Measurements from ENCODE around the gene RDH13. TPM values are rescaled to one million over a fixed set of nuclear protein-coding genes. Genes with fewer than 3 reads are reported as not detected.

The RDH13 gene
- total and polyA plus RNA-seq, 4 donors = 8.9 to 11.7 (median 9.5) TPM

DNA sequence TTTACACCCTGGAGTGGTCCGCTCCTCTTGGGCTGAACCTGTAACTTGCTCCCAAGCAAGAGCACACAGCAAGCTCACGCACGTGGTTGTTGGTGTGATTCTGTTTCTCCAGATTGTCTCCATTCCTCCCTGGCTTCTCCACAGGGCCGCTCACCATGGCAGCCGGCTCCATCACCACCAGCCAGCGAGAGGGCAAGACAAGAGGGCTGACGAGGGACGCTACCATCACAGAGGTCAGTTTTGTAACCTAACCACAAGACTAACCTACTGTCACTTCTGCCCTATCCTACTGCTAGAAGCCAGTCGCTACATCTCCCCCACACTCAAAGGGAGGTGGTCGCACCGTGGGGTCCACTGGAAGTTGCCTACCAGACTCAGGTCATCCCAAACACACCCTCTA lies 20.3 kb downstream of the RDH13 start:
- Histone ChIP-seq H3K9me3 (ENCODE audit: control insufficient read depth in 4 of 4, low read length in 3 of 4) (no peaks in the 10 kb centered on the region), H3K36me3 (ENCODE audit: control insufficient read depth in 4 of 4, insufficient read depth in 3 of 4, low read depth in 1 of 4, low read length in 3 of 4) (peaks cover 11 to 40% (median 20%) of the 10 kb centered on the region in 4 donors), H3K9ac (ENCODE audit: low read depth in 1 of 2, low read length in 2 of 2) (no peak overlapping the region), H3K27ac (ENCODE audit: low read depth in 1 of 2, low read length in 2 of 2) (no peak overlapping the region), H3K27me3 (ENCODE audit: control insufficient read depth in 4 of 4, insufficient read depth in 4 of 4, low read length in 3 of 4) (no peaks in the 10 kb centered on the region), H3K4me1 (ENCODE audit: control insufficient read depth in 4 of 4, insufficient read depth in 4 of 4, low read length in 3 of 4) (no peaks in the 10 kb centered on the region), H3K4me3 (ENCODE audit: low read depth in 1 of 3, low read length in 3 of 3) (no peak overlapping the region)
- WGBS = 83% methylated on average over 11 of the region's 11 CpGs
- TF ChIP-seq GABPA (IDR thresholded peaks at IDR 0.05 in 1 of 2, conservative IDR thresholded peaks at IDR 0.05 in 1 of 2) = no peak
- TF ChIP-seq FOXA1 (IDR thresholded peaks at IDR 0.05) = no peak
- TF ChIP-seq FOXA2 (IDR thresholded peaks at IDR 0.05) = no peak
- TF ChIP-seq HNF4A (conservative IDR thresholded peaks at IDR 0.05) = no peak
- TF ChIP-seq CTCF (IDR thresholded peaks at IDR 0.05; ENCODE audit: low read depth, low read length, missing input control) = no peak
- no peak for TF ChIP-seq MAX (IDR thresholded peaks at IDR 0.05)
- TF ChIP-seq, protein P1, sequence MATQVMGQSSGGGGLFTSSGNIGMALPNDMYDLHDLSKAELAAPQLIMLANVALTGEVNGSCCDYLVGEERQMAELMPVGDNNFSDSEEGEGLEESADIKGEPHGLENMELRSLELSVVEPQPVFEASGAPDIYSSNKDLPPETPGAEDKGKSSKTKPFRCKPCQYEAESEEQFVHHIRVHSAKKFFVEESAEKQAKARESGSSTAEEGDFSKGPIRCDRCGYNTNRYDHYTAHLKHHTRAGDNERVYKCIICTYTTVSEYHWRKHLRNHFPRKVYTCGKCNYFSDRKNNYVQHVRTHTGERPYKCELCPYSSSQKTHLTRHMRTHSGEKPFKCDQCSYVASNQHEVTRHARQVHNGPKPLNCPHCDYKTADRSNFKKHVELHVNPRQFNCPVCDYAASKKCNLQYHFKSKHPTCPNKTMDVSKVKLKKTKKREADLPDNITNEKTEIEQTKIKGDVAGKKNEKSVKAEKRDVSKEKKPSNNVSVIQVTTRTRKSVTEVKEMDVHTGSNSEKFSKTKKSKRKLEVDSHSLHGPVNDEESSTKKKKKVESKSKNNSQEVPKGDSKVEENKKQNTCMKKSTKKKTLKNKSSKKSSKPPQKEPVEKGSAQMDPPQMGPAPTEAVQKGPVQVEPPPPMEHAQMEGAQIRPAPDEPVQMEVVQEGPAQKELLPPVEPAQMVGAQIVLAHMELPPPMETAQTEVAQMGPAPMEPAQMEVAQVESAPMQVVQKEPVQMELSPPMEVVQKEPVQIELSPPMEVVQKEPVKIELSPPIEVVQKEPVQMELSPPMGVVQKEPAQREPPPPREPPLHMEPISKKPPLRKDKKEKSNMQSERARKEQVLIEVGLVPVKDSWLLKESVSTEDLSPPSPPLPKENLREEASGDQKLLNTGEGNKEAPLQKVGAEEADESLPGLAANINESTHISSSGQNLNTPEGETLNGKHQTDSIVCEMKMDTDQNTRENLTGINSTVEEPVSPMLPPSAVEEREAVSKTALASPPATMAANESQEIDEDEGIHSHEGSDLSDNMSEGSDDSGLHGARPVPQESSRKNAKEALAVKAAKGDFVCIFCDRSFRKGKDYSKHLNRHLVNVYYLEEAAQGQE (IDR thresholded peaks at IDR 0.05) = no peak
- TF ChIP-seq JUND (IDR thresholded peaks at IDR 0.05) = no peak
- no peak for TF ChIP-seq TAF1 (conservative IDR thresholded peaks at IDR 0.05)
- no peak for TF ChIP-seq RXRA (IDR thresholded peaks at IDR 0.05)
- no peak for TF ChIP-seq EGR1 (IDR thresholded peaks at IDR 0.05; ENCODE audit: low read depth in 2 of 2)
- no peak for TF ChIP-seq NR2F2 (IDR thresholded peaks at IDR 0.05)
- TF ChIP-seq RAD21 (IDR thresholded peaks at IDR 0.05) = no peak
- DNase-seq (ENCODE audit: low spot score) = no peak

DNA sequence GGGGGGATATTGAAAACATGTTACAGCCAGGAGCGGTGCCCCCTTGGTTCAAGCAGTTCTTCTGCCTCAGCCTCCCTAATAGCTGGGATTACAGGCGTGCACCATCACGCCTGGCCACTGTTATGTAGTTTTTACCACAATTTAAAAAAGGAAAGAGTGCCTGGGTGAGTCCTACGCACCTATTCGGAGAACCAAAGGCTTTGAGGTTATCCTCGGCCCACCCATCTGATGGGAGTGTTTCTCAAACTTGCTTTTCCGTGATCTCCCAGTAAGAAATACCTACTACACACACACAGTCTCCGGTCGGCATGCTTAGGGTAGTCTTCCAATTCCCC lies 20.6 kb downstream of the RDH13 start:
- no peaks in the 10 kb centered on the region for H3K9me3 ChIP-seq (ENCODE audit: control insufficient read depth in 4 of 4, low read length in 3 of 4)
- peaks cover 10 to 36% (median 17%) of the 10 kb centered on the region in 4 donors for H3K36me3 ChIP-seq (ENCODE audit: control insufficient read depth in 4 of 4, insufficient read depth in 3 of 4, low read depth in 1 of 4, low read length in 3 of 4)
- no peaks in the 10 kb centered on the region for H3K4me1 ChIP-seq (ENCODE audit: control insufficient read depth in 4 of 4, insufficient read depth in 4 of 4, low read length in 3 of 4)
- H3K27ac ChIP-seq (ENCODE audit: low read depth in 1 of 2, low read length in 2 of 2) = no peak overlapping the region
- H3K27me3 ChIP-seq (ENCODE audit: control insufficient read depth in 4 of 4, insufficient read depth in 4 of 4, low read length in 3 of 4) = no peaks in the 10 kb centered on the region
- TF ChIP-seq CTCF (IDR thresholded peaks at IDR 0.05; ENCODE audit: low read depth, low read length, missing input control) (no peak), YY1 (IDR thresholded peaks at IDR 0.05) (no peak), FOXA2 (IDR thresholded peaks at IDR 0.05) (no peak), RAD21 (IDR thresholded peaks at IDR 0.05) (no peak), HNF4A (conservative IDR thresholded peaks at IDR 0.05) (no peak), MAX (IDR thresholded peaks at IDR 0.05) (no peak), EGR1 (IDR thresholded peaks at IDR 0.05; ENCODE audit: low read depth in 2 of 2) (no peak)
- TF ChIP-seq, protein P1 (IDR thresholded peaks at IDR 0.05) = no peak
- H3K9ac ChIP-seq (ENCODE audit: low read depth in 1 of 2, low read length in 2 of 2) = no peak overlapping the region
- DNase-seq (ENCODE audit: low spot score) = no peak
- no peak overlapping the region for H3K4me3 ChIP-seq (ENCODE audit: low read depth in 1 of 3, low read length in 3 of 3)
- 82% methylated on average over 9 of the region's 9 CpGs for WGBS
